ENCODE measurements around the gene SLC46A1. TPM values are rescaled to one million over a fixed set of nuclear protein-coding genes. Genes with fewer than 3 reads are reported as not detected.

Gene SLC46A1
- polyA plus RNA-seq, 1 donor (not counting 4 experiments of a cell fraction or from before 2014, with no cell fraction given): 1.9 TPM

DNA sequence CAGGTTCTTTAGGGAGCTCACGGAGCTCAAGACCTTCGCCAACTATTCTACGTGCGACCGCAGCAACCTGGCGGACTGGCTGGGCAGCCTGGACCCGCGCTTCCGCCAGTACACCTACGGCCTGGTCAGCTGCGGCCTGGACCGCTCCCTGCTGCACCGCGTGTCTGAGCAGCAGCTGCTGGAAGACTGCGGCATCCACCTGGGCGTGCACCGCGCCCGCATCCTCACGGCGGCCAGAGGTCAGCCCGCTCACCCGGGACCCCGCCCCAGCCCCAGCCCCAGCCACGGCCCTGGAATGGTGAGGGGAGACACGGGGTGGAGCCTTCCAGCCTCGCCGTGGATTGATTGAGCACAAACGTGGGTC is 21.0 kb downstream of the SLC46A1 start:
- Histone ChIP-seq H3K4me1 (ENCODE audit: control insufficient read depth, extremely low read depth, insufficient read depth, low read length) (peaks cover 23% of the 10 kb centered on the region), H3K4me3 (ENCODE audit: control insufficient read depth in 2 of 3, extremely low read depth in 1 of 3, insufficient read depth in 2 of 3, low read depth in 1 of 3, low read length in 3 of 3) (peak overlapping the region in 1 of 3 experiments; percentile 69), H3K27ac (ENCODE audit: control insufficient read depth, insufficient read depth, low read length) (no peak overlapping the region), H3K9ac (ENCODE audit: control insufficient read depth, extremely low read depth, insufficient read depth, low read length) (no peak overlapping the region), H3K4me2 (ENCODE audit: control insufficient read depth, extremely low read depth, insufficient read depth, low read depth, low read length) (peak overlapping the region; percentile 87), H3K9me3 (ENCODE audit: control insufficient read depth, low read depth, low read length) (no peaks in the 10 kb centered on the region), H3K79me2 (ENCODE audit: control insufficient read depth, insufficient read depth, low read length) (no peaks in the 10 kb centered on the region), H3K9me1 (ENCODE audit: control insufficient read depth, extremely low read depth, insufficient read depth, low read length) (no peaks in the 10 kb centered on the region), H2AFZ (ENCODE audit: control insufficient read depth, low read length) (no peak overlapping the region), H3K36me3 (ENCODE audit: control insufficient read depth in 2 of 2, extremely low read depth in 1 of 2, insufficient read depth in 2 of 2, low read length in 2 of 2) (no peaks in the 10 kb centered on the region), H4K20me1 (ENCODE audit: control insufficient read depth, extremely low read depth, insufficient read depth, low read length) (no peaks in the 10 kb centered on the region), H3K27me3 (ENCODE audit: control insufficient read depth, extremely low read depth, insufficient read depth, low read length) (peaks cover 36% of the 10 kb centered on the region)
- no peak for DNase-seq (ENCODE audit: low read depth, low spot score)
- TF ChIP-seq EZH2 (IDR thresholded peaks at IDR 0.05; ENCODE audit: low read length): no peak
- TF ChIP-seq, protein P1, sequence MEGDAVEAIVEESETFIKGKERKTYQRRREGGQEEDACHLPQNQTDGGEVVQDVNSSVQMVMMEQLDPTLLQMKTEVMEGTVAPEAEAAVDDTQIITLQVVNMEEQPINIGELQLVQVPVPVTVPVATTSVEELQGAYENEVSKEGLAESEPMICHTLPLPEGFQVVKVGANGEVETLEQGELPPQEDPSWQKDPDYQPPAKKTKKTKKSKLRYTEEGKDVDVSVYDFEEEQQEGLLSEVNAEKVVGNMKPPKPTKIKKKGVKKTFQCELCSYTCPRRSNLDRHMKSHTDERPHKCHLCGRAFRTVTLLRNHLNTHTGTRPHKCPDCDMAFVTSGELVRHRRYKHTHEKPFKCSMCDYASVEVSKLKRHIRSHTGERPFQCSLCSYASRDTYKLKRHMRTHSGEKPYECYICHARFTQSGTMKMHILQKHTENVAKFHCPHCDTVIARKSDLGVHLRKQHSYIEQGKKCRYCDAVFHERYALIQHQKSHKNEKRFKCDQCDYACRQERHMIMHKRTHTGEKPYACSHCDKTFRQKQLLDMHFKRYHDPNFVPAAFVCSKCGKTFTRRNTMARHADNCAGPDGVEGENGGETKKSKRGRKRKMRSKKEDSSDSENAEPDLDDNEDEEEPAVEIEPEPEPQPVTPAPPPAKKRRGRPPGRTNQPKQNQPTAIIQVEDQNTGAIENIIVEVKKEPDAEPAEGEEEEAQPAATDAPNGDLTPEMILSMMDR (optimal IDR thresholded peaks at IDR 0.05 in 1 of 3, IDR thresholded peaks at IDR 0.05 in 1 of 3, conservative IDR thresholded peaks at IDR 0.05 in 1 of 3; ENCODE audit: extremely low read depth in 1 of 3, insufficient read depth in 2 of 3, low read length in 3 of 3): no peak
- dilution Hi-C loops (cut with MboI; ENCODE audit: extremely low pct_ligation_motif_present, low sequenced_read_pairs): no loop called here
- no peak for FAIRE-seq

DNA sequence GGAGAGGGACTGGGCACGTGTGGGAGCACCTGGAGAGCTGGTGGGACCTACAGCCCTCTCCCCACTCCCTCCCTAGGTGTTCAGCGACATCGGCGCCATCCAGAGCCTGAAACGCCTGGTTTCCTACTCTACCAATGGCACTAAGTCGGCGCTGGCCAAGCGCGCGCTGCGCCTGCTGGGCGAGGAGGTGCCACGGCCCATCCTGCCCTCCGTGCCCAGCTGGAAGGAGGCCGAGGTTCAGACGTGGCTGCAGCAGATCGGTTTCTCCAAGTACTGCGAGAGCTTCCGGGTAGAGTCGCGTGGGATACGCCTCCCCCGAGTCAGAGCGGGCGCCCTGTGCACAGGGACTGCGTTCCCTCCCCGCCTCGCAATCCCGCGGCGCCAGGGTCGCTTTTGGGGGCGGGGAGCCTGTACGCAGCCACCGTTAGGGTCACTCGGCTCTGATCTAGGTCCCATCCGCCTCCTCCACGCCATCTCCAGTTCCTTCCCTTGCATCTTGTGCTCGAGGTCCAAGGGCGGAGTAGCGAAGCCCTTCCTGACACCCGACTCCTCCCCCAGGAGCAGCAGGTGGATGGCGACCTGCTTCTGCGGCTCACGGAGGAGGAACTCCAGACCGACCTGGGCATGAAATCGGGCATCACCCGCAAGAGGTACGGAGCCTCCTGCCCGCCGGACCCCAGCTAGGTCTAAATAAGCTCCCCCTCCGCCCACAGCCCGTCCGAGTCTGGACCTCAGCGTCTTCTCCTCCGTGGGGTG is 21.6 kb downstream of the SLC46A1 start:
- no peak for DNase-seq (ENCODE audit: low read depth, low spot score)
- no peaks in the 10 kb centered on the region for H3K9me3 ChIP-seq (ENCODE audit: control insufficient read depth, low read depth, low read length)
- TF ChIP-seq, protein P1 (optimal IDR thresholded peaks at IDR 0.05 in 1 of 3, IDR thresholded peaks at IDR 0.05 in 1 of 3, conservative IDR thresholded peaks at IDR 0.05 in 1 of 3; ENCODE audit: extremely low read depth in 1 of 3, insufficient read depth in 2 of 3, low read length in 3 of 3): no peak
- TF ChIP-seq EZH2 (IDR thresholded peaks at IDR 0.05; ENCODE audit: low read length): peak; percentile 81

More for the DNA sequence above, 21.6 kb downstream of the SLC46A1 start:
- peaks cover 36% of the 10 kb centered on the region for H3K27me3 ChIP-seq (ENCODE audit: control insufficient read depth, extremely low read depth, insufficient read depth, low read length)
- peak overlapping the region; percentile 32 to 69 (median 63) for H3K4me3 ChIP-seq (ENCODE audit: control insufficient read depth in 2 of 3, extremely low read depth in 1 of 3, insufficient read depth in 2 of 3, low read depth in 1 of 3, low read length in 3 of 3)
- H3K27ac ChIP-seq (ENCODE audit: control insufficient read depth, insufficient read depth, low read length): no peak overlapping the region
- H4K20me1 ChIP-seq (ENCODE audit: control insufficient read depth, extremely low read depth, insufficient read depth, low read length): no peaks in the 10 kb centered on the region
- H2AFZ ChIP-seq (ENCODE audit: control insufficient read depth, low read length): peak overlapping the region; percentile 90
- dilution Hi-C loops (cut with MboI; ENCODE audit: extremely low pct_ligation_motif_present, low sequenced_read_pairs): no loop called here
- peak overlapping the region; percentile 22 for H3K9ac ChIP-seq (ENCODE audit: control insufficient read depth, extremely low read depth, insufficient read depth, low read length)
- H3K4me1 ChIP-seq (ENCODE audit: control insufficient read depth, extremely low read depth, insufficient read depth, low read length): peaks cover 23% of the 10 kb centered on the region
- no peaks in the 10 kb centered on the region for H3K79me2 ChIP-seq (ENCODE audit: control insufficient read depth, insufficient read depth, low read length)
- no peaks in the 10 kb centered on the region for H3K36me3 ChIP-seq (ENCODE audit: control insufficient read depth in 2 of 2, extremely low read depth in 1 of 2, insufficient read depth in 2 of 2, low read length in 2 of 2)
- no peaks in the 10 kb centered on the region for H3K9me1 ChIP-seq (ENCODE audit: control insufficient read depth, extremely low read depth, insufficient read depth, low read length)
- peak overlapping the region; percentile 87 for H3K4me2 ChIP-seq (ENCODE audit: control insufficient read depth, extremely low read depth, insufficient read depth, low read depth, low read length)
- no peak for FAIRE-seq
